ENCODE measurements around the gene SPTBN4.

GRCh38 chr19:40472516-40472915 is 5.7 kb downstream of the SPTBN4 start:
- TF ChIP-seq POLR2AphosphoS5 (IDR thresholded peaks at IDR 0.05) (no peak), CTCF (IDR thresholded peaks at IDR 0.05) (no peak), EP300 (IDR thresholded peaks at IDR 0.05) (no peak)
